ENCODE data around the gene ALG12. TPM values are rescaled to one million over a fixed set of nuclear protein-coding genes. Genes with fewer than 3 reads are reported as not detected.
"Not testable (repeated sequence)": the region's sequence is repeated elsewhere in the genome, so short reads cannot be mapped to it uniquely, and the experiment has no call there.

Gene ALG12
- total and polyA plus RNA-seq, 9 donors, result 3.5 to 19.2 (median 13.7) TPM

DNA sequence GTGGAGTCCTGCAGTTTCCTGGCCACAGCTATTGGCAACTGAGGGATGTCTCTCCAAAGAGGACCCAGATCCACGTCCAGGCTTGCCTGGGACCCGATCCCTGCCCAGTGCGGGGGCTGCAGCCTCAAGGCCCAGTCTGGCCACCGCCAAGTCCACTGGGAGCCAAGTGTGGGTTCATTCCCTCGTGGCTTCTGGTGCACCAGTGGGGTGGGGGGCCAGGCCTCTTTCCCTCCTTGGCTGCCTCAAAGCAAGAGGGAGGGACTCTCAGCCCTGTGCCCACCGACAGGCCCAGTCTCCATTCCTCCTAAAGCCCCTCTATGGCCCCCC is 29.0 kb upstream of the ALG12 start:
- no peak overlapping the region for H3K27ac ChIP-seq

DNA sequence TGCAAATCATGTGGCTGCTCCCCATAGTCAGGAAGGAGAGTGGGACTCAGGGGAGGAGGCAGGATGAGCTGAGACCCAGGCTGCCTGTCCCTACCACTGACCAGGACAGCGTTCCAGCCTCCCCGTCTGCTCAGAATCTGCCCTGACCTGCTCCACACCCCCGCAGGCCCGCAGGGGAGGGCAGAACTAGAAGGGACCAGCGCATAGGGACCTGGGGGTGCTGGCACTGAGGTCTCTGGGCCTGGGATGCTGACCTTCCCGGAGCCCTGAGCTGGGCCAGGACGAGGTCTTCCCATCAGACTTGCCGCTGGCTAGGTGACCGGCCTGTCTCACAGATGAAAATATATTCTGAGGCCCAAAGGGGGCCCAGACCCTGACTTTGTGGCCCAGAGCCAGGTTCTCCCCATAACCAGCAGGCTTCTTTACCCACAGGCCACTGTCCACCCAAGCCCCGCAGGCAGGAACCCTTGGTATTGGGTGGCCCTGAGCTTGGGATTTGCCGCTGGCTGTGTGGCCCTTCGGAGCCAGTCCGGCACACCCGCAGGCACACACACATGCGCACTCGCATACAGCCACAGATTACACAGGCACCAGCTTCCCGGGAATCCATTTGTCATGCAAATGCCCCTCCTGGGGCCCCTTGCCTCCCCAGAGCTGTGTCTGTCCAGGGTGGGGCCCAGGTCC is 28.5 kb upstream of the ALG12 start:
- H3K9me3 ChIP-seq, result no peaks in the 10 kb centered on the region
- no peak overlapping the region for H3K27ac ChIP-seq
- no peaks in the 10 kb centered on the region for H3K4me1 ChIP-seq (ENCODE audit: insufficient read depth)

More for the DNA sequence above, 29.0 kb upstream of the ALG12 start:
- Histone ChIP-seq H3K4me1 (ENCODE audit: insufficient read depth) (peaks cover 2% of the 10 kb centered on the region), H3K27me3 (no peaks in the 10 kb centered on the region), H3K9me3 (no peaks in the 10 kb centered on the region), H3K4me3 (no peak overlapping the region), H3K36me3 (no peaks in the 10 kb centered on the region)
- 71 to 86% (median 77%) methylated on average over 3 to 6 of the region's 6 CpGs for WGBS, 3 donors
- intact Hi-C loops (cut with DNase I), result no loop called here
- no peak for TF ChIP-seq EP300 (IDR thresholded peaks at IDR 0.05)
- TF ChIP-seq, protein P1, sequence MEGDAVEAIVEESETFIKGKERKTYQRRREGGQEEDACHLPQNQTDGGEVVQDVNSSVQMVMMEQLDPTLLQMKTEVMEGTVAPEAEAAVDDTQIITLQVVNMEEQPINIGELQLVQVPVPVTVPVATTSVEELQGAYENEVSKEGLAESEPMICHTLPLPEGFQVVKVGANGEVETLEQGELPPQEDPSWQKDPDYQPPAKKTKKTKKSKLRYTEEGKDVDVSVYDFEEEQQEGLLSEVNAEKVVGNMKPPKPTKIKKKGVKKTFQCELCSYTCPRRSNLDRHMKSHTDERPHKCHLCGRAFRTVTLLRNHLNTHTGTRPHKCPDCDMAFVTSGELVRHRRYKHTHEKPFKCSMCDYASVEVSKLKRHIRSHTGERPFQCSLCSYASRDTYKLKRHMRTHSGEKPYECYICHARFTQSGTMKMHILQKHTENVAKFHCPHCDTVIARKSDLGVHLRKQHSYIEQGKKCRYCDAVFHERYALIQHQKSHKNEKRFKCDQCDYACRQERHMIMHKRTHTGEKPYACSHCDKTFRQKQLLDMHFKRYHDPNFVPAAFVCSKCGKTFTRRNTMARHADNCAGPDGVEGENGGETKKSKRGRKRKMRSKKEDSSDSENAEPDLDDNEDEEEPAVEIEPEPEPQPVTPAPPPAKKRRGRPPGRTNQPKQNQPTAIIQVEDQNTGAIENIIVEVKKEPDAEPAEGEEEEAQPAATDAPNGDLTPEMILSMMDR (IDR thresholded peaks at IDR 0.05), result no peak
- TF ChIP-seq POLR2A (IDR thresholded peaks at IDR 0.05), result no peak
- no peak for DNase-seq

DNA sequence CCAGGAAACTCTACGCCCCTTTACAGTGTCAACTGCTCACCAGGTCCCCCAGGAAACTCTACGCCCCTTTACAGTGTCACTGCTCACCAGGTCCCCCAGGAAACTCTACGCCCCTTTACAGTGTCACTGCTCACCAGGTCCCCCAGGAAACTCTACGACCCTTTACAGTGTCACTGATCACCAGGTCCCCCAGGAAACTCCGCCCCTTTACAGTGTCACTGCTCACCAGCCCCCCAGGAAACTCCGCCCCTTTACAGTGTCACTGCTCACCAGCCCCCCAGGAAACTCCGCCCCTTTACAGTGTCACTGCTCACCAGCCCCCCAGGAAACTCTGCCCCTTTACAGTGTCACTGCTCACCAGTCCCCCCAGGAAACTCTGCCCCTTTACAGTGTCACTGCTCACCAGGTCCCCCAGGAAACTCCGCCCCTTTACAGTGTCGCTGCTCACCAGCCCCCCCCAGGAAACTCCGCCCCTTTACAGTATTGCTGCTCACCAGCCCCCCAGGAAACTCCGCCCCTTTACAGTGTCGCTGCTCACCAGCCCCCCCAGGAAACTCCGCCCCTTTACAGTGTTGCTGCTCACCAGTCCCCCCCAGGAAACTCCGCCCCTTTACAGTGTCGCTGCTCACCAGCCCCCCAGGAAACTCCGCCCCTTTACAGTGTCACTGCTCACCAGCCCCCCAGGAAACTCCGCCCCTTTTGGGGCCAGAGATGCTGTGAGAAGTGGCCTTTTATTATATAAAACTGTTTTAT is 27.0 kb upstream of the ALG12 start:
- H3K27ac ChIP-seq; DNase-seq; H3K9me3 ChIP-seq; H3K4me1 ChIP-seq (ENCODE audit: insufficient read depth); H3K27me3 ChIP-seq; H3K4me3 ChIP-seq; H3K36me3 ChIP-seq; intact Hi-C loops (cut with DNase I): not testable (repeated sequence)
- 81 to 99% (median 85%) methylated on average over 10 to 17 of the region's 17 CpGs for WGBS, 3 donors

More for the DNA sequence above, 28.5 kb upstream of the ALG12 start:
- intact Hi-C loops (cut with DNase I), result no loop called here
- Histone ChIP-seq H3K36me3 (no peaks in the 10 kb centered on the region), H3K4me3 (no peak overlapping the region), H3K27me3 (no peaks in the 10 kb centered on the region)
- WGBS, 3 donors, result 85 to 93% (median 87%) methylated on average over 17 of the region's 17 CpGs
- no peak for DNase-seq
- TF ChIP-seq EP300 (IDR thresholded peaks at IDR 0.05), result no peak
- TF ChIP-seq, protein P1 (IDR thresholded peaks at IDR 0.05), result no peak
- TF ChIP-seq POLR2A (IDR thresholded peaks at IDR 0.05), result no peak

DNA sequence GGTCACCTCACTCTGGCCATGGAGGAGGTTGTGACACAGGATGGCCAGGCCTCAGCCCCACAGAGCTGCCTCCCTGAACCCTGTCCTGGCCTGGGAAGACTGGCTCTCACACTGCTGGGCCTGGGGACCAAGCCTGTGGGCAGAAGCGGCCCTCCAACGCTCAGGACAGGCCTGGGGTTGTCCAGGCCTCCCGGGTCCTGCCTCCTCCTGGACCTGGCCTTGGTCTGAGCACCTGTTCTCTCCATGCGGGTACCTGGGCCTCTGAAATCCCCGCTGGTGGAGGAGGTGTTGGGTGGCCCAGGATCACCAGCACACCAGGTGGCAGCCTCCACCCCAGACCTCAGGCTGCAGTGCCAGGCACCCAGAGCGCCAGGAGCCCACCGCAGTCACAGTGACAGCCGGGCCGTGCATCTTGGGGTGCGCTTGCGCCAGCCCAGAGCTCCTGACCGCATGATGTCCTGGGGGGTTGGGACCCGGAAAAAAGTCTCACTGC is 26.2 kb upstream of the ALG12 start:
- WGBS, 3 donors, result 85 to 97% (median 93%) methylated on average over 13 of the region's 13 CpGs
- intact Hi-C loops (cut with DNase I), result no loop called here

More for the DNA sequence above, 26.2 kb upstream of the ALG12 start:
- H3K9me3 ChIP-seq, result no peaks in the 10 kb centered on the region
- H3K27me3 ChIP-seq, result no peaks in the 10 kb centered on the region
- no peaks in the 10 kb centered on the region for H3K4me1 ChIP-seq (ENCODE audit: insufficient read depth)
- H3K4me3 ChIP-seq, result no peak overlapping the region
- H3K27ac ChIP-seq, result no peak overlapping the region
- DNase-seq, result no peak
- TF ChIP-seq EP300 (IDR thresholded peaks at IDR 0.05), result no peak
- TF ChIP-seq, protein P1 (IDR thresholded peaks at IDR 0.05), result no peak
- no peak for TF ChIP-seq POLR2A (IDR thresholded peaks at IDR 0.05)
- no peaks in the 10 kb centered on the region for H3K36me3 ChIP-seq

Measured in ovary (tissue), 9 donors.